Measurements from ENCODE around the gene OR6C2.
A peak's percentile ranks its signal among the peaks of the same experiment; 100 is the strongest.
"Not testable (repeated sequence)": the region's sequence is repeated elsewhere in the genome, so short reads cannot be mapped to it uniquely, and the experiment has no call there.

OR6C2 gene

DNA sequence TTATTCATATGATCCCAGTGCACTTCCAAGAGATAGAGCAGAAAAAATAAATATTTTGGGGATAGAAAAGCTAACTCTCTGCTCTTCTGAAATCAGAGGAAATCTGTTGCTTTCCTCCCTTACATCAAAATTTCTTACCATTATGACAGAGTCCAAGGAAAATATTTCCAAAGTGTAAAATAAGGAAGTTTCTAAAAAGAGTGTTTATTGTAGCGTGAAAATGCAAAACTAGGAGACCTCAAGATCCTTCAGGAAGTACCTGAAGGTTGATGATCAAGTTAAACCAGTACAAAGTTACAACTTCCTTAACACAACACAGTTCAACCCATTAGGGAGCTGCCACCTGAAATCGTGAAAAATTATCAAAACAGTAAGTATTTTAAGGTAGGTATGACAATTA, at the start of gene OR6C2:
OR6C2 (plus strand) TSS at position 301 of the 400 bp plus-strand sequence. CDS start 8,138 bp downstream, outside the sequence.
- no peak for DNase-seq

DNA sequence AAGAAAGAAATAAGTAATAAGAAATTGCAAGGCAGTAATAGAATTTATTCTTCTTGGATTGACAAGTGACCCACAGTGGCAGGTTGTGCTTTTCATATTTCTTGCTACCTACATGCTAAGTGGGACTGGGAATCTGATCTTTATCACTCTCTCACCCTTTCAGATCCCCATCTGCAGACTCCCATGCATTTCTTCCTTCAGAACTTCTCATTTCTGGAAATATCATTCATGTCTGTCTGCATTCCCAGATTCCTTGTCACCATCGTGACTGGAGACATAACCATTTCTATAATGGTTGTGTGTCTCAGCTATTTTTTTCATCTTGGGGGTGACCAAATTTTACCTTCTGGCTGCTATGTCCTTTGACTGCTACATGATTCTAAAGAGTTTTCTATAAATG, 47.5 kb upstream of the OR6C2 start:
- DNase-seq: no peak

DNA sequence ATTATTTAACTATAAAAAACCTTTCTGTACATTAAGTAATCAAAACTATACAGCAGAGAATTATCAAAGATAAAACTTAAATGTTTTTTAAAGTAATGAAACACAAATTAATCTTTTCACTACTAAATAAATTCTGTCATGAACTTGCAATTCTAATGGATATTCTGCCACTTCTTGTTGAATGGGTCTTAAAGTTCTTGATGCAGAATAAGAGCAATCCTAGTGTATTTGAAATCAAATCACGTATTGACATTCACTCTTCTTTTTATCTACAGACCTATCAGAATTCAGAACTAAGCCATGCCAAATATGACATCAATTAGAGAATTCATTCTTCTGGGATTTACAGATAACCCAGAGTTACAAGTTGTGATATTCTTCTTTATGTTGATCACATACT, 43.6 kb upstream of the OR6C2 start, which contains the start of gene OR6C65:
OR6C65 (plus strand) TSS at position 301 of the 400 bp plus-strand sequence; CDS start at position 301, 0 bp downstream.
- no peak for DNase-seq

DNA sequence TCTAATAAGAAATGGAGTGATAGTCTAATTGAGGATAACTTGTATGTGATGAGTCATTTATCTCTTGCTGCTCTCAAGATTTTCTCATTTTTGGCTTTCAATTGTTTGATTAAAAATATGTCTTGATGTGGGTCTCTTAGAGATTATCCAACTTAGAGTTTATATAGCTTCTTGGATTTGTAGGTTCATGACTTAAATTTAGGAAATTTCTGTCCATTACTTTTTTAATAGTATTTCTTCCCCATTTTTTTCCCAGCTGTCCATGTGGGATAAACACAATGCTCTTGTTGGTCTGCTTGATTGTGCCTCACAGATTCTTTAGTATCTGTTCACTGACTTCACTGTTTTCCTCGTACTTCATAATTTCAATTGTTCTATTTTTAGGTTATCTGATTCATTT, 36.0 kb upstream of the OR6C2 start:
- no peak for DNase-seq

DNA sequence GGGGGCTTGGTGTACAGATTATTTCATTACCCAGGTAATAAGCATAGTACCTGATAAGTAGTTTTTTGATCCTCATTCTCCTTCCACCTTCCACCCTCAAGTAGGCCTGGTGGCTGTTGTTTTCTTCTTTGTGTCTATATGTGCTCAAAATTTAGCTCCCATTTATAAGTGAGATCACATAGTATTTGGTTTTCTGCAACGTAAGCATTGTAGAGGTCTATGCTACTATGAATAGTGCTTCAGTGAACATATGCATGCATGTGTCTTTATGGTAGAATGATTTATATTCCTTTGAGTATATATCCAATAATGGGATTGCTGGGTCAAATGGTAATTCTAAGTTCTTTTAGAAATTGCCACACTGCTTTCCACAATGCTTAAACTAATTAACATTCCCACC, 34.7 kb upstream of the OR6C2 start:
- DNase-seq: not testable (repeated sequence)

DNA sequence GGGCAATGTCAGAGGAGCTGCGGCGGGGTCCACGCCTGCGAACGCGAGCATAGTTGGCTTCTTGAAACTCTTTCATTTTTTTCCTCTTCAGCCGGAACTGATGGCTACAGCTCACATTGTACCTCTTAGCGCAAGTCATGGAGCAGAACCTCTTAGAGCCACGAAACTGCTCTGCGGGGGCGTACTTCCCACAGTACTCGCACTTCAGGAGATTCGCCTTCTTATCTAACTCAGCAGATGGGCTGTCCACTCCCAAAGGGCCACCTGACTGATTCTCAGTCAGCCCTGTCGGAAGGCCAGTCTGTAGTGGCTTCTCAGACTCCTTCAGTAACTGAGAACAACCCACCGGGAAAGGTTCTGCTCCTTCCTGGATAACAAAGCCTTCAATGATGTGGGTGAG, 31.7 kb upstream of the OR6C2 start:
- not testable (repeated sequence) for DNase-seq

DNA sequence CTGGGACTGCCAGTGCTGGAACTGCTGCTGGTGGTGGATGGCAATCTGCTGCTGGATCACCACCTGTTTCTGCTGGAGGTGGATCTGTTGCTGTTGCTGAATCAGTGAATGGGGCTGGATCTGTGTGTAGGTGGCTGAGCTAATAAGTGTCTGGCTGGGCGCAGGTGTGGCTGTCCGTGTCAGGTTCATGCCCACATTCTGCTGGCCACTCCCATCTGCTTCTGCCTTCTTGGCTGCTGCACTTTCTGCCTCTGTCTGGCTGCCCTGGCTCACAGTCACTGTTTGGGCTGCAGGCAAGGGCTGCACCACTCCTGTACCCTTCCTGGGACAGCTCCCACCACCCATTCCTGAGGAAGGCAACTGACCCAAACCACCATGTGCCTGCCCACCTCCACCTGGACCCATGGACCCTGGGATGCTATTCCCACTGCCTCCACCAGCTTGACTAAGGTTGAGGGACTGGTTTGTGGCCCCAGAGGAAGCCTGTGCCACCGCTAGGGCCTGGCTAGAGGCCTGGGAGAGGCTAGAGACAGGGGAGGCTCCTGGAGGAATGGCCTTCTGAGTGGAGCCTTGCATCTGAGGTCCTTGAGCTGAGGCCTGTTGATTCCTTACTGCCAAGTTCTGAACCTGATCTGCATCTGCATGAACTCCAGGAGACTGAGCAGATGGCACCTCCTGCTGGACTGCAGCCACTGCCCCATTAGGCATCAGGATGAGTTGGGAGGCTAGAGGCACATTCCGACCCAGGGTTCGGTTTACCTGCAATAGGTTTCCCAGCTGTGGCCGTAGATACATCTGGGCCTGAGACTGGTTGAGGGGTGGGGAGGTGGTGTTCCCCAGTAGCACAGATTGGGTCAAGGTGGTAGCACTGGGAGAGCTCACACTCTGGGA, 30.1 kb upstream of the OR6C2 start:
- DNase-seq: not testable (repeated sequence)

DNA sequence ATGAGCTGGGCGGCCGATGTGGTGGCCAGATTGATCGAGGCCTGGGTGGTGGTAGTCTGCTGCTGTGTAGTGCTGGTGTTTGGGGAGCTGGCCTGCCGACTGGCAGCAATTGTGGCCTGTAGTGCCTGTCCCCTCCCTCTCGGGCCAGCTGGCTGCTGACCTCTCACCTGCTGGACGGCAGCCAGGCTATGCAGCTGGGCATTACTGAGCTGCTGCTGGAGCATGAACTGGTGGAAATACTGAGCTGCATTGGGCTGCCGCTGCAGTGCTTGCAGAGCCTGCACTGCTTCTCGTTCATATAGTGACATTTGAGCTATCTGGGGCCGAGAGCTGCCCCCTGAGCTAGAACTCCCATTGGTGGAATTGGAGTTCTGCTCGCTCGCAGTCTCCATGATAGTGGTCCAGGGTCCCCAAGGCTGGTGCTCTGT, 29.5 kb upstream of the OR6C2 start:
- DNase-seq: not testable (repeated sequence)

DNA sequence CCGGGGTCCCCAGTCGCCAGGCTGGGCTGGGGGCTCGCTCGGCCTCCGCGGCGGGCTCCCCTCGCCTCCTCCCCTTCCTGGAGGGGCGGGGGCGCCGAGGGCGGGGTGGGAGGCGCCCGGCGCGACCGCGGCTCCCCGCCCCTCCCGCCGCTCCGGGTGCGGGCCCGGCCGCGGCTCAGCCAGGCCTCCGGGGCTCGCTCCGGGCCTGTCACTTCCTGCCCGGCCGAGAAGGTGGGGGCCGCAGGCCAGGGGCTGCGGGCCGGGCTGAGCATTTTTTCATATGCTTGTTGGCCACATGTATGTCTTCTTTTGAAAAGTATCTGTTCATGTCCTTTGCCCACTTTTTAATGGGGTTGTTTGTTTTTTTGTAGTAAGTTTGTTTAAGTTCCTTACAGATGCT, 29.0 kb upstream of the OR6C2 start:
- not testable (repeated sequence) for DNase-seq

DNA sequence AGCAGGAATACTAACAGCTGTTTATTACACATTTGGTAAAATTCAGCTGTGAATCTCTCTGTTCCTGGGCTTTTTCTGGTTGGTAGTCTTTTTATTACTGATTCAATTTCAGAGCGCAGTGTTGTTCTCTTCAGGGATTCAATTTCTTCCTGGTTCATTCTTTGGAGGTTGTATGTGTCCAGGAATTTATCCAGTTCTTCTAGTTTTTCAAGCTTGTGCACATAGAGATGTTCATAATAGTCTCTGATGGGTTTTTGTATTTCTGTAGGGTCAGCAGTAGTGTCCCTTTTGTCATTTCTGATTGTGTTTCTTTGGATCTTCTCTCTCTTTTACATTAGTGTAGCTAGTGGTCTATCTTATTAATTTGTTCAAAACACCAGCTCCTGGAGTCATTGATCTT, 26.9 kb upstream of the OR6C2 start:
- no peak for DNase-seq

DNA sequence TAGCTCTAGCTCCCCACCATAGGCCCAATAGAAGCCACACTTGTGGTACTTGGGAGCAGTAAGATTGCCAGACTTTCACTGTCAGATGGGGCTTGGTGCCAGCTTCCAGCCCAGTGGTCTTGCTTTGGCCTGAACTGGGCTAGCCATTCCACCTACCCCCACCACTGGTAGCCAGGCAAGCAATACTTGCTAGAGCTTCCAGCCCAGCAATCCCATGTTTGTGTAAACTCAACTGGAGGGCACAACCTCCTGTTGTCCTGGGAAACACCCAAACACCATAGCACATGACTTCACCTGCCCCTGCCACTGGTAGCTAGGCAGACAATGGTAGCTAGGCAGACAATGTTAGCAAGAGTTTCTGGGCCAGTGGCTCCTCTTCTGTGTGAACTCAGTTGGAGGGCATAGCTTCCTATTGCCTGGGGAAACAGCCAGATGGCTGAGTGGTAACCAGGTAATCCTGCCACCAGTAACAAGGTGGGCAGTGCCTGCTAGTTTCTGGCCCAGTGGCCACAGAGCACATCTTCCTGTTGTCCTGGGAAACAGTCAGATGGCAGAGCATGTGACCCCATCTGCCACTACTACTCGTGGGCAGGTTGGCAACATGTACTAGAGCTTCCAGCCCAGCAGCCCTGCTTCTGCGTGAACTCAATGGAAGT, 23.4 kb upstream of the OR6C2 start:
- DNase-seq: no peak

DNA sequence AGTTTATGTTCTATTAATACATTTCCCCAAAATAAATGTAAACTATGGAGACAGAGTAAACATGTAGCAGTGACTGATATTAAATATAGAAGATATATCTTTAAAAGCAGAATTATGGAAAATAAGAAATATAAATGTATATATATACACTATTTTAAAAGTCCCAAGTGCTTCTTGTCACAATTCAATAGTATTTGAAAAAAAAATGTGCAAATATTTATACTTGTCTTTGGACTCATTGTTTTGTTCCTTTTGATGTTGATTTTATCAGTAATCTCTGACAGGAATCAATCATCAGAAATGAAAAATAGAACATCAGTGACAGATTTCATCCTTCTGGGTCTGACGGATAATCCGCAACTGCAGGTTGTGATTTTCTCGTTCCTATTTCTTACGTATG, 17.9 kb upstream of the OR6C2 start, which contains the start of gene OR6C76:
OR6C76 (plus strand) TSS at position 301 of the 400 bp plus-strand sequence; CDS start at position 301, 0 bp downstream.
- no peak for DNase-seq

DNA sequence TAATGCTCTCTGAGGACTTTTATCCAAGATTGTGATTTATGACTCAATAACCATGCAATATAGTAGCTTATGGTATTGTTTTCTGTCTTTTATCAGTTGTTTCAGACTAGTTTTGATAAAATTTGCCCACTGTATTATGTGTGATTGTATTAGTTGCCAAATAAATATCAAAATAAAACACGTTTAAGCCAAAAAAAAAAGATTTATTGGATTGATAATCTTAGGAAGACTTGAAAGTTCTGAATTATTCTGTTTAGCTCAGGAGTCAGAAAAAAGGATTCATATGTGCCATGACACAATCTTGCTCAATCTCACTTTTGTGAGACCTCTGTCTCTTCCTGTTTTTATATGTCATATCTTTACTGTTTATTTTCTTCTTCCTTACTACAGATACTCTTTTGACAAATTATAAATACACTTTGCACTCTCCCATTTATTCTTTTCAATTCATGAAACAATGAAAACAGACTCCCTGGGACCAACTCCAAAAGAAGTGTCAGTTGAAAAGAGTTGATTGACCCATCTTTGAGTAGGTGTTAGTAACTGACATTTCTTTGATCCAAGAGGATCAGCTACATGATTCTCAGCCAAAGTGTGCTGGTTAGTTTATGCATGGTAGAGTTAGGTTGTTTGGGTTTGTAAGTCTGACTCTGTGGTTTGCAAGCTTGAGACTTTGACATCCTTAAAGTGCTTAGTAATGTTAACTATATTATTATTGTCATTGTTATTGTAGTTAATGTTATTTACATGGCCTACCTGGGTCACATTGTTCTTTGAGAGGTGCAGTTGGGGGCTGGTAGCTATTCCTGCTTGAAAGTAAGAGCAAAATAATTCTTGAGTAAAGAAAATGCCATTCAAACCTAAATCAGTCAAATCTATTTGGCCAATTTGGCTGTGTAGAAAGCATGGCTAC, 15.3 kb upstream of the OR6C2 start:
- no peak for DNase-seq

DNA sequence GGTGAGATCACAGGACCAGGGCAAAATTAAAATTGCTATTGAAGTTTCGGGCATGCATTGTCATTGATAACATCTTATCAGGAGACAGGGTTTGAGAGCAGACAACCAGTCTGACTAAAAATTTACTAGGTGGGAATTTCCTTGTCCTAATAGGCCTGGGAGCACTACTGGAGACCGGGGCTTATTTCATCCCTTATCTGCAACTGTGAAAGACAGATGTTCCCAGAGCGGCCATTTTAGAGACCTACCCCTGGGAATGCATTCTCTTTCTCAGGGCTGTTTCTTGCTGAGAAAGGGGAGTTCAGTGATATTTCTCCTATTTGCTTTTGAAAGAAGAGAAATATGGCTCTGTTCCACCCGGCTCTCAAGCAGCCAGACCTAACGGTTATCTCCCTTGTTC, 2.6 kb upstream of the OR6C2 start:
- not testable (repeated sequence) for DNase-seq

DNA sequence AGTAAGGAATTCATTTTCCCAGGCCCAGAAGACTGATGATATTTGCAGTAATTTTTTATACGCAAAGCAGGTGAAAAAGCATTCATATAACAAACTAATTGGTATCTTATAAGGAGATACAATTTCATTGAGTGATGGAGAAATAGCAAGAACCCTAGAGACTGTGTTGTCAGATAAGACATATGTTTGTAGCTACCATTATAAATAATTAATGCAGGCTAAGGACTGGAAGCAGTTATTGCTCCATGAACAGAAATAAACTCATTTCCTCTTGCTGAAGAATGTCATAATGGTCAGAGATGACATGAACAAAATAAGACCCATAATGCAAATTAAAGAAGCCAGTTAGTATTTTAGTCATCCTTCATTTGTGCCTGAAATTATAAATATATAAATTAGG, 1.5 kb downstream of the OR6C2 start:
- no peak for DNase-seq

DNA sequence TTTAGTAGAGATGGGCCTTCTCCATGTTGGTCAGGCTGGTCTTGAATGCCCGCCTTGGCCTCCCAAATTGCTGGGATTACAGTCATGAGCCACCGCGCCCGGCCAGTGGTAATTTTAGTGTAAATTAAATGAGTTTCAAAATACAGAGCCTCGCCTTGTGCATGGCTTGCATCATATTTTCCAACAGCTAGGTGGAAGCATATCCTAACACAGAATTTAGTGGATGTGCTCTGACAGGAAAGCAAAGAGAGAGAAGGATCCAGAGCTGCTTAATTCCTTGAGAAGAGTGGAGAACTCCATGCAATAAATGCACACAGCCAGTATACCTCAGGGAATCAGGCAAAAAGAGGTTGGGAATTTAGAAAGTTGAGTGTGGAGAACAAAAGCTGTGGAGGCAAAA, 2.5 kb downstream of the OR6C2 start:
- DNase-seq: peak; percentile 1

DNA sequence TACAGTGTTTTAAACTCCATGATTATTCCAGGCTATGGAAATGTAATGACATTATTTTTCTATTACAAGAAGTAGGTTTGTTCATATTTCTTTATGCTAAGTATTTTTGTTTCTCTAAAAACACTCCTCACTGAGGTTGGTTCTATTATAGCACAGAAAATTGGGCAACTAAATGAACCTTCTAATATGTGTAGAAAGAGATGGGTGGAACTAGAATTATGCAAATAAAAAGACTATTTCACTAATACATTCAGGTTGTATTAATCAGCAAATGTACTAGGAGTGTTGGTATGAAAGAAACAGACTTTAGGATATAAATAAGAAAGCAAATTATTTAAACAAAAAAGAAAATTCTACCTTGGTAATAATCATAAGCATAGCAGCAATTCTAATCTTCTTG, 4.9 kb downstream of the OR6C2 start:
- DNase-seq: no peak

DNA sequence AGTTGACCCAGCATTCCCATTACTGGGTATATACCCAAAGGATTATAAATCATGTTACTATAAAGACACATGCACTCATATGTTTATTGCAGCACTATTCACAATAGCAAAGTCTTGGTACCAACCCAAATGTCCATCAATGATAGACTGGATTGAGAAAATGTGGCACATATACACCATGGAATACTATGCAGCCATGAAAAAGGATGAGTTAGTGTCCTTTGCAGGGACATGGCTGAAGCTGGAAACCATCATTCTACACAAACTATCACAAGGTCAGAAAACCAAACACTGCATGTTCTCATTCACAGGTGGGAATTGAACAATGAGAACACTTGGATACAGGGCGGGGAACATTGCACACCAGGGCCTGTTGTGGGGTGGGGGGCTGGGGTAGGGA, 21.1 kb downstream of the OR6C2 start:
- DNase-seq: not testable (repeated sequence)

DNA sequence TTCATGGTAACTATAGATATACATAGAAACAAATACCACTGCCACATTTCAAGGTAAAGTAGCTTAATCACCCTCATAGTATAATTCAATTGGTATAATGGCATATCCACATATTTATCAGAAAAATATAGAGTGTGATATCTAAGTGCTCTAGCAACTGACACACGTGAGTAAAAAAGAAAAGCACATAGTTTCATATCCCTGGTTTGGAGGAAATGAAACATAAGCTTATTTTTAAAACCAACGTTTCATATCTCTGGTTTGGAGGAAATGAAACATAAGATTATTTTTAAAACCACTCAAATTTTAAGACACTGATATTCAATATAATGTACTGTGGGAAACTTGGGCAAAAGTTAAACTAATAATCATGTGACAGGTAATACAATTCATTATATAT, 24.0 kb downstream of the OR6C2 start:
- DNase-seq: no peak

DNA sequence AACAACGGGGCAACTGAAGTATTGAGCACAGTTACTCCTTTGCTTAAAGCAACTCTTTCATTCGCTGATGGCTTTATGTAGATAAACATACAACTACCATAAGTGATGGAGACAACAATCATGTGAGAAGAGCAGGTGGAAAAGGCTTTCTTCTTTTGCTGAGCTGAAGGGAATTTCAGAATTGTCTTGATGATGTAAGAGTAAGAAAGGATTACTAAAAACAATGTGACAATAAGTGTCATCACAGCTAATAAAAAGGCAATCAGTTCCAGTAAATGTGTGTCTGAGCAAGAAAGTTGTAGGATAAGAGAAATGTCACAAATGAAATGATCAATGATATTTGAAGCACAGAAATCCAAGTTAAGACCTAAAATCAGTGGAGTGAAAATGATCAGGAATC, 25.4 kb downstream of the OR6C2 start:
- no peak for DNase-seq

DNA sequence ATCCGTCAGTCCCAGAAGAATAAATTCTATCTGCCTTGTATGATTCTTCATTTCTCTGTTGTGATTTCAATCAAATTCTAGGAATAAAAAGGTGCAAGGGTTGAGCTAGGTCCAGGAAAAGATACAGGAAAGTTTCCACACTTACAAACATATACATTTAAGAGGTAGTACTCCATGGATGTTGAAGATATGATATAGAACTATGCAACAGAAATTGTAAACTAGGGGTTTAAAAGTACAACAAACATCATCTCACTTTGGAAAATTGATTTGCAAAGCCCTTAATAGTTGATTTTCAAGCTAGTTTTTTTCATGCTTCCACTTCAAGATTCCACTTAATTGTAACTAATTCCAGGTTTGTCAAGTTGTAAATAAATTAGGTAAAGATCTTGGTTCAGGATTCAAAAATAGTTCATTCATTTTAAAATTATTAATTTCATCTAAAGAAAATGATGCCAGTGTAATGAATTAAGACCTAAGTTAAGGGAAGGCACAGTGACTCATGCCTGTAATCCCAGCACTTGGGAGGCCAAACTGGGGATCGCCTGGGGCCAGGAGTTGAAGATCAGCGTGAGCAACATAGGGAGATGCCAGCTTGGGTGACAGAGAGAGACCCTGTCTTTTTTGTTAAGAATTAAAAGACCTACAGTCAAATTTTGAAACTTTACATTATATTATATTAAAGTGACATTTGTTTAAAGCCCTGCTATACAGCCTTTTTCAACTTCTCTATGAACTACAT, 26.4 kb downstream of the OR6C2 start, which contains the start of gene OR6C70:
OR6C70 (minus strand) TSS at position 51 of the 742 bp plus-strand sequence; CDS start at position 51, 0 bp downstream.
- no peak for DNase-seq

DNA sequence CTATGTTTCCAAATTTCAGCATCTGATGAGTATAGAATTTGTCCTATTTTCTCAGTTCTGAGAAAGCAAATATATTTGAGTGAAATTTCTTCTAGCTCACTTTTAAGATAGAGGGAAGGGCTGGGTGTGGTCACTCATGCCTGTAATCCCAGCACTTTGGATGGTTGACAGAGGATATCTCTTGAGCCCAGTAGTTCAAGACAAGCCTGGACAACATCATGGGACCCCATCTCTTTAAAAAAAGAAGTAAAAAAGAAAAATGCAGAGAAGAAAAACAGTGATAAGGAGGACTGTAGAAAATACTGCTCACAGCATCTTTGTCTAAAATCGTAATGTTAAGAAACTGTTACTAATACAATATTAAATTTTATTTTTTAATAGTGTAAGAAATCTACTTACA, 28.4 kb downstream of the OR6C2 start:
- no peak for DNase-seq

All from NCI-H345 (cell line).